Progenitor cell of endocrine pancreas (in vitro differentiated cells): ENCODE results near the gene KRTAP10-11. TPM values are rescaled to one million over a fixed set of nuclear protein-coding genes. Genes with fewer than 3 reads are reported as not detected.
"Not testable (repeated sequence)": the region's sequence is repeated elsewhere in the genome, so short reads cannot be mapped to it uniquely, and the experiment has no call there.

Experiments used
- DNase-seq: peaks from one replicate; pipeline ENCODE4 v3.0.0; 2021; ENCODE audit warnings: low spot score; ENCODE audit not compliant: unreplicated experiment
- H3K27ac Mint-ChIP-seq: 2 replicates; pipeline ENCODE4 v1.8.0; 2021; ENCODE audit warnings: mild to moderate bottlenecking, moderate library complexity, mixed read lengths
- H3K27me3 Mint-ChIP-seq: 2 replicates; pipeline ENCODE4 v1.8.0; 2021; ENCODE audit warnings: mixed read lengths
- H3K36me3 Mint-ChIP-seq: 2 replicates; pipeline ENCODE4 v1.8.0; 2022; ENCODE audit warnings: mixed read lengths; ENCODE audit not compliant: insufficient read depth
- H3K4me1 Mint-ChIP-seq: 2 replicates; pipeline ENCODE4 v1.8.0; 2021; ENCODE audit warnings: low read depth, mixed read lengths
- H3K4me3 Mint-ChIP-seq: 2 replicates; pipeline ENCODE4 v1.8.0; 2021; ENCODE audit warnings: low read depth, mild to moderate bottlenecking, moderate library complexity, mixed read lengths
- H3K9me3 Mint-ChIP-seq: 2 replicates; pipeline ENCODE4 v1.8.0; 2021; ENCODE audit warnings: low read depth, mixed read lengths
- CTCF ChIP-seq: fragments of 200-600 bp; sonication (generic); IDR thresholded peaks from one replicate; pipeline ENCODE4 v1.5.0; 2021; ENCODE audit warnings: antibody characterized with exemption, mild to moderate bottlenecking; ENCODE audit not compliant: unreplicated experiment
- total RNA-seq: library from RNA; stranded (reverse); gene quantifications from 2 replicates; pipeline ENCODE4 v1.2.1, GENCODE V29; 2021

Gene KRTAP10-11
- total RNA-seq, 1 donor from 2014 or later = not detected

- no peaks in the 10 kb centered on the region for H3K27me3 Mint-ChIP-seq
- TF ChIP-seq CTCF = no peak
- no peaks in the 10 kb centered on the region for H3K36me3 Mint-ChIP-seq
- H3K4me3 Mint-ChIP-seq = no peak overlapping the region
- H3K9me3 Mint-ChIP-seq = peaks cover 25% of the 10 kb centered on the region
- H3K27ac Mint-ChIP-seq = no peak overlapping the region
- no peak for DNase-seq
- H3K4me1 Mint-ChIP-seq = no peaks in the 10 kb centered on the region
Observed at GRCh38 chr21:44628707-44629391, 17.4 kb upstream of the KRTAP10-11 start.

- no peaks in the 10 kb centered on the region for H3K36me3 Mint-ChIP-seq
- no peak for DNase-seq
- no peak overlapping the region for H3K4me3 Mint-ChIP-seq
- H3K4me1 Mint-ChIP-seq = no peaks in the 10 kb centered on the region
- H3K27ac Mint-ChIP-seq = no peak overlapping the region
- TF ChIP-seq CTCF = no peak
- no peaks in the 10 kb centered on the region for H3K27me3 Mint-ChIP-seq
- peaks cover 13% of the 10 kb centered on the region for H3K9me3 Mint-ChIP-seq
Observed at GRCh38 chr21:44630440-44630839, 15.8 kb upstream of the KRTAP10-11 start.

GRCh38 chr21:44632067-44632466, 14.1 kb upstream of the KRTAP10-11 start:
- Mint-ChIP-seq H3K4me1 (no peaks in the 10 kb centered on the region), H3K4me3 (no peak overlapping the region), H3K27ac (no peak overlapping the region), H3K9me3 (peaks cover 13% of the 10 kb centered on the region), H3K27me3 (no peaks in the 10 kb centered on the region), H3K36me3 (no peaks in the 10 kb centered on the region)
- TF ChIP-seq CTCF = no peak
- DNase-seq = no peak

- Mint-ChIP-seq H3K36me3 (no peaks in the 10 kb centered on the region), H3K27ac (no peak overlapping the region), H3K4me1 (no peaks in the 10 kb centered on the region), H3K9me3 (peaks cover 11% of the 10 kb centered on the region), H3K27me3 (peaks cover 5% of the 10 kb centered on the region), H3K4me3 (no peak overlapping the region)
- TF ChIP-seq CTCF = no peak
- no peak for DNase-seq
Observed at GRCh38 chr21:44636209-44637017, 9.8 kb upstream of the KRTAP10-11 start.

GRCh38 chr21:44637018-44637850, 9.0 kb upstream of the KRTAP10-11 start, which contains the start of gene KRTAP10-10:
KRTAP10-10 (plus strand) TSS chr21:44637356; CDS start chr21:44637418, 62 bp downstream.
- H3K4me3 Mint-ChIP-seq = no peak within 1 kb of the TSS
- no peak within 1 kb of the TSS for H3K27ac Mint-ChIP-seq
- peaks cover 7% of the 10 kb centered on the region for H3K9me3 Mint-ChIP-seq
- no peak for DNase-seq
- H3K27me3 Mint-ChIP-seq = peaks cover 6% of the 10 kb centered on the region
- TF ChIP-seq CTCF = no peak
- no peaks in the 10 kb centered on the region for H3K4me1 Mint-ChIP-seq
- no peaks in the 10 kb centered on the region for H3K36me3 Mint-ChIP-seq

- not testable (repeated sequence) for H3K4me3 Mint-ChIP-seq, H3K27ac Mint-ChIP-seq, DNase-seq, H3K27me3 Mint-ChIP-seq, H3K9me3 Mint-ChIP-seq, H3K4me1 Mint-ChIP-seq, H3K36me3 Mint-ChIP-seq
Observed at GRCh38 chr21:44637851-44638348, 8.3 kb upstream of the KRTAP10-11 start.

GRCh38 chr21:44638506-44639330, 7.5 kb upstream of the KRTAP10-11 start:
- not testable (repeated sequence) for DNase-seq, H3K27me3 Mint-ChIP-seq, H3K4me3 Mint-ChIP-seq, H3K36me3 Mint-ChIP-seq, H3K4me1 Mint-ChIP-seq, H3K27ac Mint-ChIP-seq
- H3K9me3 Mint-ChIP-seq = peaks cover 12% of the 10 kb centered on the region
